NCI-H1417 (cell line): ENCODE data around the gene DKC1.

Source experiments
- DNase-seq, 3 experiments: peaks; one replicate each; lab custom pipeline; 2025; lab: John Stamatoyannopoulos, UW

The DKC1 gene

DNA sequence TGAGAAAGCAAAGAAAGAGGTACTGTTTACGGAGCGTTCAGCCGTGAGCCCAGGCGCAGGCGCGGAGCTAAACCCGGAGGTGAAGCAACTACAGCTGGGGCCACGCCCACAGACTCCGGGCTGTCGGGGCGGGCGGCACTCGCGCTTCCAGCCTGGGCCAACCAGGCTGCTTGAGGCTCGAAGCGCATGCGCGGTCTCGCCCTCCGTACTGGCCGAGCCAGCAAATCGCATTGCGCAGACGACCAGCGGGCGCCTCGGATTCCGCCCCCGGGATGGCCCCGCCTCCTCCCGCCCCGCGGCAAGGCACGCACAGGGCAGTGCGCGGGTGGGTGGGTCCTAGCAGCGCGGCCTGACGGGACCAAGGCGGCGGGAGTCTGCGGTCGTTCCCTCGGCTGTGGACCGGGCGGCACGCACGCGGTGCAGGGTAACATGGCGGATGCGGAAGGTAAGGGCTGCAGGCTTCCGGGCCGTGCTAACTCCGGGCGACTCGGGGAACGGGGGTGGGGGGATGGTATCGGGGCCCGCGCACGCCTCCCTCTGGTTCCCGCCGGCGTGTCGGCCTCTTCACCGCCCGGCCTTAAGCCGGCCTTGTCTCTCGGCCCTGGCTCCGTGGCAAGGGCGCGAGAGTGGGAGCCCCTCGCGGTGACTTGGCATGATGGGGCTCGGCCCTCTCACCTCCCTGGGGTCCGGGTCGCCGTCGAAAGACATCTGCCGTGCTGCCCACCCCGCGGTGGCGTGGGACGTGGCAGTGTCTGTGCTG, at the start of gene DKC1:
Gene DKC1, plus strand, starts transcription at position 328 of the 760 bp plus-strand sequence. Its CDS starts 102 bp downstream, at position 430.
- DNase-seq = peak; percentile 94 to 99 (median 98)

DNA sequence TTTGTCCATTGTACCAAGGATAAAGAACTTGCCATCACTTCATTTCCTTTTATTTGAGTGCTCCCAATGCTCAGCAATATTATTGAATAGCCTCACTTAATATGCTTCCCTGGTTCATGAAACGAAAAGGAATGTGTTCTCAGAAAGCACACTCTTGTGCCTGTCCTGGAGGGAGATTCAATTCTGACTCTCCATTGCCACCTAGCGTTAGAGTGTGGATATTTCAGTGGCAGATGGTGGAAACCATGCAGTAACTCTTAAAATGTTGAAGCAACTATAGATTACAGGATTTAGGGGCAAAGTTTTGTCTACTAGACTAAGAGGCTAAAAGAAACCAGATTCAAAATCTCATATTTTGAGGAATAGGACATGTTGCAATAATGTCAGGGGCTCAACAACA, 47.7 kb upstream of the DKC1 start:
- DNase-seq = peak; percentile 11 to 73 (median 69)

DNA sequence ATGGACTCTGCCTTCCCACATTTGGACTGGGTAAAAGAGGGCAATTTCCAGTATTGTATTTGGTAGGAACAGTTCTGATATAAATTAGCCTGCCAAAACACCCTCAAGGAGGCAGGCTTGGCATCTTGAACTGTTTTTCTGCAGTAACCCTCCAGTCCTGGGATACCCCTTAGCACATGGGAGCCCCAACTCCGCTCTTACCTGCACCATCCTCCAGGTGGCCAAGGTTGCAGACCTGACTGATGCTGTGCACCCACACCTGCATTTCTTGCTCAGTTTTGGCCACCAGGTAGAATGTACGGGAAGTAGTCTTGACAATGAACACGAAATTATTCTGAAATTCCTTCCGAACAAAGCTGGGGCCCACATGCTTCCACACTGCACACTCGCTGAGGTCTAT, 46.8 kb upstream of the DKC1 start:
- no peak for DNase-seq

DNA sequence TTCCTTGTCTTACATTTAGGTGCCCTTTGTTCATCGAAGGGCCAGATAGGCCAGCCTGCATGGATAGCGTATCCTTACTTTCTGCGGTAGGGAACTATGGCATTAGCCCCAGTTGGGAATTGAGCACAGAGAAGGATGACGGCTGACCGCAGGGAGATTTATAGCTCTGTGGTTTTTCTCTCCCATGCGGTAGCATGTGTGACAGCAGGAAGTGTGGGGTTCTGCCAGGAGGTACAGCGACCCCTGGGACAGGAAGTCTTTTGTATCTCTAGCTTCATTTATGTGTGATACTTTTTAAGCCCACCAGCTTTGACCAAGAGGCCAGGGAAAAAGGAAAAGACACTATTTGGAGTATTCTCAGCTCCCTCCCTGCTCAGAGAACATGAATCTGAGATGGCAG, 44.8 kb upstream of the DKC1 start:
- DNase-seq = peak in 2 of 3 experiments; percentile 9 to 80

DNA sequence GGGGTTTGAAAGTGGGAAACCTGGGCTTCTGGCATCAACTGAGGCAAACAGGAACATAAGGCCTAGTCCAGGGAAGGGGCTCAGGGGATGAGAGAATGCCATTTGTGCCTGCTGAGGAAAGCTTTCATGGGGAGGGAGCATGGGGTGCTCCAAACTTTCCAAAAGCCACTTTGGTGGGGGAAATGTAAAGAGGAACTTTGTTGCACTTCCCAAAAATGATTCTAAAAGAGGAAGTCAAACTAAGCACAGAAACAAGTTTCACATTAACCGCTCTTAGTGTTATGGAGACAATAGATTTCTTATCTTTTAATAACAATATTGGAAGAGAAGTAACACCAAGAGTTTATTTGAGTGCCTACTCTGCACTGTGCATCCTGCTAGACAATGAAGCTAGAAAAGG, 44.0 kb upstream of the DKC1 start:
- no peak for DNase-seq

DNA sequence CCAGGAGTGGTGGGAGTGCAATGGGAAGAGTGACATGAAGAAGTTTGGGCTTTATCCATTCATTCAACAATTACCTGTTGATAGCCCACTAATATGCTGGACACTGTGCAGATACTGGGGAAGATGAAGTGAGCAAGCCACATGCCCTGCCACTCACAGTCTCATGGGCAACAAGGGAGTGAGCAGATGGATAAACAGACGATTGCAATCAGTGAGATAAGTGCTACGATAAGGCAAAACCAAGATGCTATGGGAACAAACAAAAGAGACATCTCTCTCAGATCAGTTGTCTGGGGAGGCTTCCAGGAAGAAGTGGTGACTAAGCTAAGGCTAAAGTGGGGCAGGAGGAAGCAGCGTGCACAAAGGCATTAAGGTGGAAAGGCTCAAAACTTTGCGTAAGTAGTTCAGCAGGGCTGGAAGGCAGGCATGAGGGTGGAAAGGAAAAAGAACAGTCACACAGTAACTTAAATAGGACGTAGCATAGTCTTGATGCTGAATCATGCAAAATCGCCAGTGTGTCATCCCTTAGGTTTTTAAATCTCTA, 43.5 kb upstream of the DKC1 start:
- no peak for DNase-seq

DNA sequence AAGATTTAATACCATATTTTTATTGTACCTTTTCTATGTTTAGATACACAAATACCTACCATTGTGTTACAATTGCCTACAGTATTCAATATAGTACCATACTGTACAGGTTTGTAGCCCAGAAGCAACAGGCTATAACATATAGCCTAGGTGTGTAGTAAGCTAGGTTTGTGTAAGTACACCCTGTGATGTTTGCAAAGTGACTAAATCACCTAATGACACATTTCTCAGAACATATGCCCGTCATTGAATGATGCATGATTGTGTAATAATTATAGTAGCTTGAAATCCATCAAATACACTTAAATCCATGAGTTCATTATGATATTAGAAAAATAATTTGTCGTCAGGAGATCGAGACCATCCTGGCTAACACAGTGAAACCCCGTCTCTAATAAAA, 42.6 kb upstream of the DKC1 start:
- no peak for DNase-seq

DNA sequence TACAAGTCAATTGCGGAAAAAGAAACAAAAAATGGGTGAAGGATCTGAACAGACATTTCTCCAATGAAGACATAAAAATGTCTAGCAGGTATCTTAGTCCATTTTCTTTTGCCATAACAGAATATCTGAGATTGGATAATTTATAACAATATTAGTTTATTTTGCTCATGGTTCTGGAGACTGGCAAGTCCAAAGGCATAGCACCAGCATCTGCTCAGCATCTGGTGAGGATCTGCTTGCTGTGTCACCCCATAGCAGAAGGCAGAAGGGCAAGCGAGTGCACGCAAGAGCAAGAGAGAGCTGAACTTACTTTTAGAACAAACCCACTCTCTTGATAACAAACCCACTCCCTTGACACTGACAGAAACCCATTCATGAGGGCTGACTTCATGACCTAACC, 41.5 kb upstream of the DKC1 start:
- no peak for DNase-seq

DNA sequence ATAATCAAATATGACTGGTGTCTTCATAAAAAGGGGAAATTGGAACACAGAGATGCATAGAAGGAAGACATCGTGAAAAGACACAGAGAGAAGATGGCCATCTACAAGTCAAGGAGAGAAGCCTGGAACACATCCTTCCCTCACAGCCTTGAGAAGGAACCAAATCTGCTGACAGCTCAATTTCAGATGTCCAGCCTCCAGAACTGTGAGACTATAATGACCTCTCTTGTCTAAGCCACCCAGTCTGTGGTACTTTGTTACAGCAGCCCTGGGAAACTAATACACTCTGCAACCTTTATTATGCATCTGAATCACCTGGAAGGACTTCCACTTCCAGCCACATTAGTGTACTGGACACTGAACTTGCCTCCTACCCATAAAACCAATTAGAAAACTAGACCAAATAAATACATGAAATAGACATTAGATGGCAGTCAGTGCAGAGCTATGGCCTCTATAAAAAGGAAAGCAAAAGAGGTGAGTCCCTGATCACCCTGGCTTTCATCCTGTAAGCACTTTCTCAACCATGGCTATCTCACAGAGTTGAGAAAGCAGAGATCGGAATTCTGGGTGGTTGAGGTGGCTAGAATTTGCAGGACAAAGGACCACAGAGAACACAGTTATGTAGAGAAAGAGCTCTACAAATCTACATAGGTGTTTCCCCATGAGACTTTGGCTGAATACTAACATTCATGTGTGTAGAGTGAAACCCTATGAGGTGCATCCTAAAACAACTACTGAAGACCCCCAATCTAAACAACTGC, 37.5 kb upstream of the DKC1 start:
- DNase-seq = no peak

DNA sequence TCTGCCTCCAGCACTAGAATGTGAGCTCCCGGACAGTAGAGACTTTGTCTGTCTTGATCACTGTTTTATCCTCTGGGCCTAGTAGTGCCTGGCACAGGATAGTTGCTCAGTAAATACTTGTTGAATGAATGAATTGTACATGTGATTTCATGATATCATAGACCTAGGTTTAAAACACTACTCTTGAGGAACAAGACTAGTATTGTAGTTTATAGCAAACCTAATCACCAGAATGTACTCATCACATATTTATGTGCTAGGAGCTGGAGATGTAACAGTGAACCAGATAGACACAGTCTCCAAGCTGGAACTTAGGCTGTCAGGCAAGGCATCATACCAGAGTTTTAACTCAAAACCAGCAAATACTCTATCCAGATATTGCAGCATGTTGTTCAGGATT, 35.2 kb upstream of the DKC1 start:
- DNase-seq = no peak

DNA sequence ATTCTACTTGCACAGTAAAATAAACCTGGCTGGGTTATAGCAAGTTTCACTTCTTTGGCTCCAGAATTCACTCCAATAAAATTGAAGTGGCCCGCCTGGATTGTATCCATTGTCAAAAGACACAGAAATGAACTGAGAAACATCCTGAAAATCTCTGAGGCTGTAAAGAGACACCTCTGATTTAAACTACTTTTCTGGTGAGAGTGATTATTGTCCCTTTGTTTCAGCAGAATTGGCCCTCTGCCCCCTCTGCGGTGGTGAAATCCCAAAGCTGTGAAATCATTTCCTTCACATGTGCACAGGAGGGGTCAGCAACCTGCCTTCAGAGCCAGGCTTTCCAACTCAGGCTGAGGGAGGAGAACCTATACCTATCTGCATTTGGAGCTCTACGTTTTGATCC, 34.8 kb upstream of the DKC1 start:
- DNase-seq = no peak

DNA sequence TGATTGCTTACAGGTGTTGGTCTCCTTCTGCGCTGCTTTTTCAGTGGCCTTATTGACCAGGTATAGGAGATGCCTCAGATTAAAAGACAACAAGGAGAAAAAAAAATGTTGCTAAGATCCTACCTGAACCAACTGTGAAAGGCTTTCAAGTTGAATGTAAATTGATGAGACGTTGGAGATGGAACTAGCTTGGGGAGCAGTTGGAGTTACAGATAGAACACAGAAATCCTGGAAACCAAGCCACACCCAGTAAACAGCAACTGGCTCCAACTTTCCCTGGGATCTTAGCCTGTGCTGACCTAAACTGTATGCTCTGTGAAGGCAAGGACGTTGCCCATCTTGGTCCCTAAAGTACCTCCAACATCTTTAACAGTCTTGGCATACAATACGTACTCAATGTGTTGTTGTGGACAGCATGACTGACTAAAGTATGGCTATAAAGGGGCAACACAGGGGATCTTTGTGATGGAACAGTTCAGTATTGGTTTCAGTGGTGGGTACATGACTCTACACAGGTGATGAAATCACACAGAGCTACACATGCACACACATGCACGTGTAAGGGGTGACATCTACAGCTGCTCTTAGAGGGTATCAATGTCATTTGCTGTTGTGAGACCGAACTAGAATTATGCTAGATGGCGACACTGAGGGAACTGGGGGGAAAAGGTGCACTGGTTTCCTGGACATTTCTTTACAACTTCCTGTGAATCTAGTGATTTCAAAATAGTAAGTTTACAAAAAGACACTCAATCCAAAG, 34.1 kb upstream of the DKC1 start:
- DNase-seq = no peak

DNA sequence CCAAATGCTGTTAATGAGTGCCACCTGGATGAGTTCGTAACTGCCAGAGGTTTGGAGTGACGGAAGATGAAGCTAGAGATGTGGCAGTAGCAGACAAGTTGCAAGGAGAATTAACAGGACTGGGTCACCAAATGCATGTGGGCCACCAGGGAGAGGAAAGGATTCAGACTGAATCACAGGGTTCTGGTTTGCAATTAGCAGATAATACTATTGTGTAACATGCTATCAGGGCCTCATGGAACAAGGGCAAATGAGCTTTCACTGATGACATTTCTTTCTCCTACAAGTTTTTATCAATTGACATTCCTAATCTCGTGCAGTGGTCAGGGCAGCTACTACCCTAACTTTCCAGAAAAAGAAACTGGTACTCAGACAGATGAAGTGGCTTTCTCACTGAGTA, 33.2 kb upstream of the DKC1 start:
- no peak for DNase-seq

DNA sequence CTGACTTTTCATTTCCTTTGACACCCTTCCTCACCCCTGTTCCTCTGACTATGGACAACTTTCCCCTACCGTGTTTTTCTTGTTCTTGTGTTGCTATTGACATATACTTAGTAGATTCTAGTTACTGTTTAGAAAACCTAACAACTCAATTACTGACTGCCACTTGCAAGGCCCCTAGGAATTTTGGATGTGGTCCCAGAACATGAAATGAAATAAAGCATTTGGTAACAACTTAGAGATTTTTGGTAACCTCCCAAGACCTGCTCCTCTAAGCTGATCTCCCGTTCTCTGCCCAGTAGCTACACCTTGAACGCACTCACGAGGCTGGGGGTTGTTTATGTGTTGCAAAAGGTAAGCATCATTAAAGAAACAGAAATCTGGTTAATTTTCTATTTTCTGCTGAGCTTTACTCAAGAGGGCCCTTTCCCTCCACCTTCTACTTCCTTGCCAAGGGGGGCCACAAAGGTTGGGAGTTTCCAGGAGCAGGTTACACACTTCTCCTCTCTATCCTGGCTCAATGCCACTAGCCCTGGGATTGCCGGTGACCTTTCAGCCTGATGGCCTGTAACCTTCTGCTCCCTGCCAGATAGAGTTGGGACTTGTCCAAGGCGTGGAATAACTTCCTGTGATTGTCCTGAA, 32.3 kb upstream of the DKC1 start:
- no peak for DNase-seq

DNA sequence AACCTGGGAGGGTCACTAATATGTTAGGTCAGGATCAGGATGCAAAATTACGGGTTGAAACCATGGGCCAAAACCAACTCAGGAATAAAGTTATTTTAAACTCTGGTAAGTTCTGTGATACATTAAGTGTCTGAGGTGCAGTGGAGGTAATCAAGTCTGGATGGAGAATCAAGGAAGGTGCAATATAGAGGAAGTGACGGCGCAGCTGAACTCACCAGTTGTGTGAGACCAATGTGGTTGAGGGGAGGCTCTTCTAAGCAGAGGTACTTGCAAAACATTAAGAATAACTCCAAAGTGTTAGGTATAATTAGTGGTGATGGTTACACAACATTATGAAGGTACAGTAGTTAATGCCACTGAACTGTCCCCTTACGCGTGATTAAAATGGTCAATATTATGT, 31.5 kb upstream of the DKC1 start:
- no peak for DNase-seq

DNA sequence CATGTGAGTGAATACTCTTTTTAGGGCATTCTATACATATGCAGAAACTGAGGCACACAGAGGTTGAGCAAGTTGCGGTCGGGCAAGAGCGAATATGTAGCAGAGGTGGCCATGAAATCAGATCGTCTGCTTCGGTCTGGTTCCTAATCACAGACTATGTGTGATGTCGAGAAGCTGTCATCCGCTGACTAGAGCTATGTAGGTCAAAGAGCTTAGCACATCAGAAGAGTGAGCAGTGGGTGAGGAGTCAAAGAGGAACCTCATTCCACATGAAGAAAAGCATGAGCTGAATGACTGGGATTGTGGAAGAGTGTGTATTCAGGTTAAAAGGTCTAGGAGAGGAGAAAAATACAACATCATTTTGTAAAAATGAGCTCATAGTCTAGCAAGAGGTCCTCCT, 30.8 kb upstream of the DKC1 start:
- no peak for DNase-seq

DNA sequence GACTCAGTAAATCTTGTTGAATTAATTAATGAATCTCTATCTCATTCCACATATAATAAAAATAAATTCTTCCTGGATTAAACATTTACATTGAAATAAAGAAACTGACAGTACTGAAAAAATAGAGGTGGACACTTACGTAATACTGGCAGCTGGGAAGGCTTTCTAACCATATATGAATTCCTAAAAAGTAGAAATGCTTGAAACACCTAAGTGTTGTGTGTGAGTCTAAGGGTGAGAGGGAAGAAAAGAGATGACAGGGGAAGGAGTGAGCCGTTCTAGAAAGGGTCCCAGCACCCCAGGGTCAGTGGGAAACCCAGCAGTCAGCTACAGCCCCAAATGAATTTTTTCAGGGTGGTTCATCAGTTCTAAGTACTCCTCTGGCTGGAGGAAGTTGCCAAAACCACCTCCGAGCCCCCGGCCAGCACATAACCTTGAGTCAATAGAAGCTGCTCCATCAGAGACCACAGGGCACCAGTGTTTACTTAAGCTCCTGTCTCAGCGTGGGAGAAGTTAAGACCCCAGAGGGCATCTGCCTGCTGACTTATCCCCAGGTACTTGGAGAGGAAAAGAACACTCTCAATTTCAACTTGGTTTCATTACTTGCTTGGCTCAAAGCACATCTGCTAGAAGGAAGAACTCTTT, 30.1 kb upstream of the DKC1 start:
- no peak for DNase-seq

DNA sequence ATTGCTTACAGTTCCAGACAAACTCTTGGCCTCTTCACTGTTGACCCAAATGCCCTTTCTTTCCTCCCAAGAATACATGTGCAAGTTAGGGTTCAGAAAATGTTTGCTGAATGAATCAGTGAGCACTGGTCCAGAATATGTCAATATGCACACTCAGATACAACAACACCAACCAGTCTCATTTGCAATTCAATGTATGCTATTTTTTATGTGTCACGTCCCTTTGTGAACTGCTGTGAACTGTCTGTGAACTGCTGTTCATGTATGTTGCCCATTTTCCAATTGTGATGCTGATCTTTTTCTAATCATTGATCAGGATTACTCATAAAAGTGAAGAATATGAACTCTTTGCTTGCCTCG, 29.6 kb upstream of the DKC1 start:
- DNase-seq = no peak

DNA sequence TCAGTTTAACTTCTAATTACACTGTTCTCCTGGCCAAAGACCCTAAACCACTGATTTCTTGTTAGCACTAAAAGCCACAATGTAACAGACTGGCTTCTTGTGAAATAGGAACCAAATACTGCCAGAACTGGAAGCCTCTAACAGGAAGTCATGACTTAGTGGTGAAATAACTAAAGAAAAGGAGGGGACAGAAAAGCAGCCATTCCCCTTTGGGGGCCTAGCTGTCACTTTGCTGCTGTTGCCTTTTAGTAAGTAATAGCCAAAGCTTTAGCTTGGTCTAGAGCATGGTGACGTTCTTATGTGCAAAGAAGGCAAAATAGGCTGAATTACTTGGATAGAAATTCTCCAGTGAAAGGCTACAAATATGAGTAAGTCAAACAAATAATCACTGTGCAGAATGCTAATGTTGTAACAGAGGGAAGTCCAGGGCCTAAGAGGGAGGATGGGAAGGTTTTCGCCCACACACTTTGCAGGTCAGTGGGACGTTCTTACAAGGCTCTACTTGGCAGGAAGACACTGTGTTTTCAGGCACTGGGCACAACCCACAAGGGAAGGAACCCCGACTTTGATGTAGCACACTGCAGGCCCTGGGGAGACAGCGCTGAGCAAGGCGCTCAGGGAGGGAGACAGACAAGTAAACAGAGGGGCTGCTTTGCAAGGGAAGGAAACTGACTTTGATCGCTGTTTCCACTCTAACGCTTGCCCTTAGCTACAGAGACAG, 28.4 kb upstream of the DKC1 start:
- no peak for DNase-seq

DNA sequence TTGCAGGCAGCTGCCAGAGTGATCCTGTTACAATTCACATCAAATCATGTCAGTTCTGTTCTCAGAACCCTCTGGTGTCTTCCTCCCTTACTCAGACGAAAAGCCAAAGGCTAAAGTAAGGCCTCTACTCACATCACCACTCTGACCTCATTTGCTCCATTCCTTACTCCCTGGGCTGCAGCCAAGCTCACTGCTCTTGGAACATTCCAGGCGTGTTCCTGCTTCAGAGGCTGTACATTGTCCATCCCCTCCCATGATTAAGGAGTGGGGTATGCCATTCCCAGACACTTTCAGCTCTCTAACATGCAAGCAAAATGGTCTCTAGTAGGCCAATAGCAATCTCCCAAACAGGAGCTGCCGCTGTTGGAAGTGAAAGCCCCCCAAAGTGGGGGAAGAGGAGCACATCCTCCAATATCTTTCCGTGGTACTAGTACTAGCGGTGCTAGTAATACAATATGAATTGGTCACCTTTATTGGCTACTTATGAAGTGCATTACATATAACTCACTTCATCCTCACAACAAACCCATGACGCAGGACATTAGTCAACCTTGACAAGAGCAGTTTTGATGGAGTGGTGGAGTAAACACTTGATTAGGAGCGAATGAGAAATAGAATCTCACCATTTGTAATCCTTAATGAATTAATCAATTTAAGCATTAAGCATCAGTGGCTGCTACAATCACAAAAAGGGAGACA, 26.8 kb upstream of the DKC1 start:
- no peak for DNase-seq
